ENCODE results near the gene EXOC4. TPM values are rescaled to one million over a fixed set of nuclear protein-coding genes. Genes with fewer than 3 reads are reported as not detected.

EXOC4 gene
- total and polyA plus RNA-seq, 2 donors (not counting 3 experiments of a cell fraction or from before 2014, with no cell fraction given) = 20.3 to 73.1 TPM

- no peaks in the 10 kb centered on the region for H3K9me1 ChIP-seq (replicated peaks; ENCODE audit: control insufficient read depth, extremely low read depth, insufficient read depth, low read length)
- ChIA-PET POLR2A (no interaction called here), CTCF (interaction anchor here (0.6 to 3.1 kb wide), 3 partner anchors 8 to 14 kb away, joined by 3 to 8 read pairs (median 4); no protein-coding TSS in a partner anchor)
- H4K20me1 ChIP-seq (replicated peaks; ENCODE audit: control insufficient read depth, extremely low read depth, insufficient read depth, low read length) = no peaks in the 10 kb centered on the region
- DNase-seq (ENCODE audit: low read depth, low spot score) (no peak), FAIRE-seq (no peak)
- H3K36me3 ChIP-seq (ENCODE audit: control insufficient read depth in 2 of 2, extremely low read depth in 1 of 2, insufficient read depth in 2 of 2, low read length in 2 of 2) = no peaks in the 10 kb centered on the region
- no peaks in the 10 kb centered on the region for H3K27me3 ChIP-seq (ENCODE audit: control insufficient read depth in 2 of 2, insufficient read depth in 2 of 2, low read length in 2 of 2)
- no peak overlapping the region for H3K4me3 ChIP-seq (replicated peaks in 1 of 3; ENCODE audit: insufficient read depth in 1 of 3, low read depth in 1 of 3, low read length in 3 of 3)
- H3K4me1 ChIP-seq (ENCODE audit: control insufficient read depth, extremely low read depth, insufficient read depth, low read length) = no peaks in the 10 kb centered on the region
- no TSS peak for BruUV-seq (replicated peaks)
- H3K79me2 ChIP-seq (ENCODE audit: control insufficient read depth, insufficient read depth, low read length) = no peaks in the 10 kb centered on the region
- no peak overlapping the region for H3K27ac ChIP-seq (ENCODE audit: insufficient read depth, low read depth, low read length)
- no peak overlapping the region for H3K4me2 ChIP-seq (ENCODE audit: insufficient read depth, low read length)
- no peaks in the 10 kb centered on the region for H3K9me3 ChIP-seq (replicated peaks; ENCODE audit: control insufficient read depth, insufficient read depth, low read length)
- H2AFZ ChIP-seq (ENCODE audit: low read depth, low read length) = no peak overlapping the region
- dilution Hi-C loops (cut with MboI; ENCODE audit: extremely low pct_ligation_motif_present, low sequenced_read_pairs) = no loop called here
- TF ChIP-seq FOS (IDR thresholded peaks at IDR 0.05; ENCODE audit: borderline replicate concordance, insufficient read depth, low read length) (no peak), POLR2A (IDR thresholded peaks at IDR 0.05; ENCODE audit: low read depth, low read length) (no peak), POLR2AphosphoS5 (IDR thresholded peaks at IDR 0.05; ENCODE audit: insufficient read depth, low read depth, low read length) (no peak), EZH2 (IDR thresholded peaks at IDR 0.05; ENCODE audit: borderline replicate concordance, low read depth, low read length, severe bottlenecking) (no peak), MAX (IDR thresholded peaks at IDR 0.05; ENCODE audit: insufficient read depth, insufficient read length) (no peak), GATA2 (IDR thresholded peaks at IDR 0.05; ENCODE audit: insufficient read depth, insufficient read length, low read depth, low read length) (no peak), MYC (IDR thresholded peaks at IDR 0.05; ENCODE audit: low read depth, low read length) (no peak), CTCF (IDR thresholded peaks at IDR 0.05; ENCODE audit: extremely low read depth in 1 of 2, insufficient read depth in 1 of 2, low read depth in 1 of 2, low read length in 2 of 2) (no peak), JUN (IDR thresholded peaks at IDR 0.05; ENCODE audit: borderline replicate concordance, insufficient read depth, insufficient read length, low read depth) (no peak)
- intact Hi-C loops (cut with micrococcal nuclease) = no loop called here
- H3K9ac ChIP-seq (replicated peaks; ENCODE audit: extremely low read depth, insufficient read depth, low read length) = no peak overlapping the region
Measured at GRCh38 chr7:133294234-133294633, 41.4 kb downstream of the EXOC4 start.
